GM18517 (cell line): Measurements from ENCODE around the gene CABP2.

Source experiments
- ATAC-seq: cut with Tn5 transposase; IDR thresholded peaks from one replicate; pipeline ENCODE4 v1.9.1; 2021; ENCODE audit warnings: mild to moderate bottlenecking, moderate library complexity; ENCODE audit not compliant: unreplicated experiment

Gene CABP2

DNA sequence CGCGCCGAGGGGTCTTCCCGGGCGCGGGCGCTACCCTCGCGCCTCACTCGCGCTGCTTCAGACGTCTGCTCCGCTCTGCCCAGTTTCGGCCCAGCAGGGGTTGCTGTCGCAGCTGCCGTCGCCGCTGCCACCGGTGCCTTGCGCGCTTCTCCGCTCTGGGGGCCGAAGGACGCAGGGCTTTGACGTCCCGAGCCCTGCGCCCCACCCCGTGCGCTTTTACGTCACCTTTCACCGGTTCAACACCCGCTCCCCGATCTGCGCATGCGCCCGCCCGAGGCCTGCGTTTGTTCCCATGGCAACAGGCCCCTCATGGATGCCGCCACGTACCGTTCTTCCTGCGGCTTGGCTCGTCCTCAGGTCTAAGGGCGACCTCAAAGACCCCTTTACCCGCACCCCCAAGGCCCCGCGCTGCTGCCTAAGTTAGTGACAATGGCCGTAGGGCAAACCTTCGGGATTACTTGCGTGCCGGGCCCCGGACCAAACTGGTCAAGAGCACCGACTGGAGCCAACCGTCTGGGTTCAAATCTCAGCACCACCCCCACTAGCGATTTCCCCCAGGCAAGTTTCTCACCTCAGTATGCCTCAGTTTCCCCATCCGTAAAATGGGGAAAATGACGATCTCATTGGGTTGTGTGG, 14.6 kb downstream of the CABP2 start:
- peak; percentile 44 for ATAC-seq

DNA sequence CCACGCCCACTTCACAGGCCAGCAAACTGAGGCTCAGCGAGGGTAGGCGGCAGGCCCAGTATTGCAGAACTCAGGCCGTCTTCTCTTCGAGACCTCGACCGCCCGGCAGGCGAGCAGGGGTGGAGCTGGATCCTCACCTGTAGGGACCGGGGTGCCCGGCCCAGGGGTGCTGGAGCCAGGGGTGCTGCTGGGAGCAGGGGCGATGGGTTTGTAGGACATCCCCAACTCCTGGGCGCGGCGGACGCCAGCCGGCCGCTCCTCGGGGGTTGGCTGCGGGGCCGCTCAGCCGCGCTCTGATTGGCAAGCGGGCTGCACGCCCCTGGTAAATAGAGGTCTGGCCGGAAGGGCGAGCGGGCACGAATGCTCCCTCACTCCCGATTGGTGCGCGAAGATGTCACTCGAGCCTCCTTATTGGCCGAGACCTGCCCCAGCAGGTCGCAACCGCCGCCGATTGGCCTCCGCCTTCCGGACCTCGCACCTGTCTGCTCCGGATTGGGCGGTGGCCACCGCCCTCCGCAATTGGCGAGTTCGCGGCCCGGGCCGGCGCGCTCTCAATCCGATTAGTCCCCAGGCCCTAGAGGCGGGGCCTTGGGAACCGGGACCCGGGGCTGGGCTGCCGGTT, 15.3 kb downstream of the CABP2 start, which contains the start of gene CDK2AP2:
TSS of gene CDK2AP2 (minus strand) at position 299 of the 622 bp plus-strand sequence. CDS start at position 219, 80 bp downstream.
- ATAC-seq = peak; percentile 73

DNA sequence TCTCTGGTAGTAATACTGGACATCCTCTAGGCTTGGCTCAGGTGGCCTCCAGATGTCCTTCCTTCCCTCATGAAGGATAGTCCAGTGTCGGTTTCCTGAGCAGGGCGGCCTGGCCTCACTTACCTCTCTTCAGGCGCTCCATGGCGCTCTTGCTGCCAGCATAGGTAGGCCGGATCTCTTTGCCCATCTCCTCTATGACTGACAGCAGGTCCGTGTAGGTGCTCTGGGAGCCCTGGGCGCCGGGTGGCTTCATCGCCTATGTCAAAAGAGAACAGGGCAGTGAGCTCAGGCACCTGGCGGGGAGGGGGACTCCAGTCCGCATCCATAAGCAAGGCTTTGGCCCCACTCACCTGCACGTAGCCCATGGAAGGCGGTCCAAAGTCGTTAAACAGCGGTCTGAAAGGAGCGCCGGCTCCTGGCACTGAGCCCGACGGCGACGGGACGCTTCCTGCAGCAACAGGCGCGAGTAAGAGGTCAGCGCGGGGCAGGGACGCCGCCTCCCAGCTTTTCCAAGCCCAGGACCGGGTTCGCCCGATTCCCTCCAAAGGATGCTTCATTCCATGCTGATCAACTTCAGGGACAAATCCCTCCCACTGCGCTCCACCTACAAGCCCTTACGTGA, 15.9 kb downstream of the CABP2 start:
- ATAC-seq = no peak

- ATAC-seq = no peak
Observed at GRCh38 chr11:67506426-67507051, 16.7 kb downstream of the CABP2 start.

- ATAC-seq = no peak
Observed at GRCh38 chr11:67505605-67506396, 17.4 kb downstream of the CABP2 start.

DNA sequence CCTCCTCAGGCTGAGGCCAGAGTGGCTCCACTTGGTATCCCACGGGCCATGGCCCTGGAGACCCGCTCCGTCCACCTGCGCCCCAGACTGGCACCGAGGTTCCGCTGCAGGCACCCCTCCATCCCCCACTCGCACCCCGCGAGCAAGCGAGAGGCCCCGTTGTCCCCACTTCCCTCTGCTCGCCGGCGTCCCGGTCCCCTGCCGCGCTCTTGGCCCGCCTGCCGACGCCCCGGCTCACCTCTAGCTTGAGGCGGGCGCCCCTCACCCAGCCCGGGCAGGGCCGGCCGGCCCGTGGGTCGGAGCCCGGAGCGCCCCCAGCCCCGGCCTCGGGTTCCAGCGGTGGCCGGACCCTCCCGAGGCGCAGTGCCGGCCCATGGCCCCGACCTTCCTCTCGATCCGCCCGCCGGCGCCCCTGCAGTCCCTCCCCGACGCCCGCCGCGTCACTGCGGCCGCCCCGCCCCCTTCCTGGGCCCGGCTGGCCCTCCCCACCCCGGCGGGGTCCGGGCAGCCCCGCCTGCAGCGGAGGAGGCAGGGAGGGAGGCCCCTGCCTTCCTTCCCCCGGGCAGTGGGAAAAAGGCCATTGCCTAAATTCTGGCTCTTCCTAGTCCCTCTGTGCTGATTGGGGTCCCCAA, 18.2 kb downstream of the CABP2 start, which contains the start of gene PITPNM1:
TSS of gene PITPNM1 (minus strand) at position 414 of the 632 bp plus-strand sequence. CDS start 1,183 bp downstream, outside the sequence.
- no peak for ATAC-seq

DNA sequence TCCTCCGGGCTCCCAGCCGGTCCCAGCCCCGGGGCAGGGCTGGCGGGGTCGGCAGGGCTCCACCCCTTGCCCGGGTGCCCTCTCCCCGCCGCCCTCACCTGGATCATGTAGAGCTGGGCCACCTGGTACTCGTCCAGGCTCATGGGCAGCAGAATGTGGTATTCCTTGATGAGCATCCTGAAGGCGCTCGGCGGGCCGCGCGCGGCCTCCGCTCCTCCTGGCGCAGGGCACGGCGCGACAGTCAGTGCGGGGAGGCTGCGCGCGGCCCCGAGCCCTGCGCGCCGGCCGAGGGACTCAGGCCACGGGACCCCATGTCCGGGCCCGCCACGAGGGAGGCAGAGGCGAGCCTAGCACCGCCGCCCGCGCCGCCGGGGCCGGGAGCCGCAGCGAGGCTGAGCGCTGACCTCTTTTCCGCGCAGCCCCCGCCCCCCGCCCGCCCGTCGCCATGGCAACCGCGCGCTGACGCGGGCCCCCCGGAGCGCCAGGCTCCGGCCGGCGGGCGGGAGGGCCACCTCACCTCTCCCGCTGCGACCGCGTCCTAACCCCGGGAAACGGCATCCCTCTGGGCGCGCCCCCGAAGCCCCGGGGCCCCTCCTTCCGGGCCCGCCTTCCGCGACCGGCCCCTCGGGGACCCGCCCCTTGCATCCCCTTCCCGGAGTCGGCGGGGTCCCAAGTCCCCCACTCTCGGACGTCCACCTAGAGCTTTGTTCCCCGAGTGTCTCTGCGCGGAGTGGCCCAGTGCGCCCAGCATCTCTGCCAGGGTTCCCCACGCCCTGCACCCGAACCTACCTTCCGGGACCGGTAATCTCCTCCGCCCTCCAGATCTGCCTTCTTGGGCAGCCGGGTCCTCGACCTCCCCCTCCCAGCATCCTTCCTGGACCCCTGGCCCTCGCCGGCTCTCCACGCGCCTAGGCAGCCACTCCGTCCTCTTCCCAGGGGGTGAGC, 19.0 kb downstream of the CABP2 start:
- ATAC-seq = no peak

- no peak for ATAC-seq
Observed at GRCh38 chr11:67503119-67504004, 19.9 kb downstream of the CABP2 start.

DNA sequence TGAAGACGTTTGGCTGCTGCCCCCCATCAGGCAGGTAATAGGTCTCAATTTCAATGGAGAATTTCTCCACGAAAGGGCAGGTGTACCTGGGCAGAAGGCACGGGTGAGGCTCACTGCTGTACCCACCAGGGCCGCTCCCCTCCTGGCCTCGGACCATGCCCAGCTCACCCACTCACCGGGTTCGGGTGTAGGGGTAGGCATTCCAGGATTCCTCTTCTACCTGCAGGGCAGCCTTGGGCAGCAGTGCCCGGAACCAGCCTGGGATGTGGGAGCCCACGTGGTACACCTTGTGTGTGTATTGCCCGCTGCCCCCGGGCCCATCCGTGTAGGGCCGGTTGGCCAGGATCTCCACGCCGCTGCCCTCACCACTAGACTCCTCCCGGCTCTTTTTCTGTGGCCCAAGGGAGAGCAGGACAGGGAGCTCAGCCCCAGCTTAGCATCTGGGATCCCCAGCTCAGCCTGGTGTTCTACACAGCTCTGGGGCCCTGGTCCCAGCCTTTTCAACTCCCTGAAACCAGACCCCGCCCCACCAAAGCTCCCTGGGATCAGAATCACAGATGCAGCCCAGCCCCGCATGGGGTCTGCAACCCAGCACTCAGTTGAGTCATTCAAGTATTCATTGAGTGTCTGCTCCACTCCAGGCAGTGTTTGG, 20.8 kb downstream of the CABP2 start:
- ATAC-seq = no peak

DNA sequence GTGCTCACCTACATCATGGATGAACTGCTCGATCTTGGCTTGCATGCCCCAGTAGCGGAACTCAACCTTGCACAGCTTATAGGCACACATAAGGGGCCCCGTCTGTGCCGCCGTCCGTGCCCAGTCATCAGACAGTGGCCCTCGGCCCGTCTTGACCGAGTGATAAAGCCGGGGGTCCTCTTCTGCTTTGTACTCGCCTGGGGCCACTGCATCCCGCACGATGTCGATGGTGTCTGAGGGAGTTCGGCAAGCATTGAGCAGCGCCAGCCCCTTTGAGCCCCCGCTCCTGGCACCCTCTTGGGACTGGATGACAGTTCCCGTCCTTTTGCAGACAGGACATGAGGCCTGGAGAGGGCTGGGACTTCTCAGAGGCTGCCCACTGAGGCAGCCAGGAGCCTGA, 21.4 kb downstream of the CABP2 start:
- ATAC-seq = no peak

DNA sequence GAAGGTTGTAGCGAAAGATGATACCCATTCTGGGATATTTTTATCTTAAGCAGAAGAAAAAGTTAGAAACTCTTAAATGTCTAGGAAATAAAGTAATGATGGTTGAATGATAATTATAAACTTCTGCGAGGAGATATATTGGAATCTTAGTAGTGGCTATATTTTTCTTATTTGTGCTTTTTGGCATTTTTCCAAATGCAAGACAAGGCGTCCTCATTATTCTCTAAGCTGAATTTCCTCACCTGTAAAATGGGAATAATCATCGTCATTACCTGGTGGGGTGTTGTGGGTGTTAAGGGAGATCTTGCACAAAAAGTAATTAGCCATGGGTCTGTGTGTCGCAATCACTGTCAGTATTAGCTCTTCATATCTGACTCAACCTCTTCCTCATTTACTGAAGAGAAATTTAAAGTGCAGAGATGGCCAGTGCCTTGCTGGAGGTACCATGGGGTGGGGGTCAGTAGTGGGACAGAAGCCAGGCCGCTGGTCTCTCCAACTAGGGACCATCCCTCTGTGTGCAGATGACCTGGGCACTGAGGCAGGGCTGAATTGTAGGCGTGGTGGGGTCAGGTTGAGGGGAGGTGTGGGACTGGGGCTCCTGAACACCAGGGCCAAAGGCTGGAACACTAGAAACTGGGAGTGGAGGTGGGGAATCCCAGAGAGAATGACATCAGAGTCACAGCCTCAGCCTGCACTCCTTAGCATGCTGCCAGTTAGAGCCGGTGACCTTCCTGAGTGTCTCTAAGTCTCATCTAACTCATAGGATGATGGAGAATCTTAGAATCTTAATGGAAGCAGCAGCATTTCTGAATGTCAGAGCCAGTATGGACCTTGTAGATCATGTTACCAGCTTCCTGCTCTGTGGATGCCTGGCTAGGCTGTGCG, 22.2 kb downstream of the CABP2 start:
- no peak for ATAC-seq

- ATAC-seq = no peak
Observed at GRCh38 chr11:67500484-67500821, 22.8 kb downstream of the CABP2 start.

DNA sequence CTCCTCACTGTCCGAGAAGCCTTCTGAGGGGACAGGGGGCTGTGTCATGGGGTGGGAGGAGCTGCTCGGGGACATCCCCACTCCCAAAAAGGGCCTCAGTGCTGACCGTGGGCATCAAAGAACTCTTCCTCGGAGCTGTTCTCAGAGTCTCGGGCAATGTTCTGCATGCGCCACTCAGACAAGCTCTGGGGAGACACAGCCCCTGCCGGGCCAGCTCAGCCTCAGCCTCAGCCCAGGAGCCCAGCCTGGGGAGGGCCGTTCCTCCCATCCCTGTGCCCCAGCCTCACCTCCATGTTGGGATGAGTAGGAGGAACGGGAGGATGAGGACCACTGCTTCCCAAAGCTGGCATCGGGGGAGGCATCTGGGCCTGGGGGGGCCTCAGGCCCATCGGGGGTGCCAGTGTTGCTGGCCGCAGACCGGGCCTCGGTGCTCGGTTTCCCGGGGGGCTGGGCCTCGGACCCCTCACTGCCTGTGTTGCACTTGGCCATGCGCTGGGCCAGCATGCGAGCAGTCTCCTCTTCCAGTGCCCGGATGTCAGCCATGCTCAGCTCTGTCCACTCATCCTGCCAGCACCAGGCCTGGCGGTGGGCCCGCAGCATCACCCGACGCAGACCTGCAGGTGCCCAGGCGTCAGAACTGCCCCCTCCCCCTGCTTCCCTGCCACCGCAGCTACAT, 23.3 kb downstream of the CABP2 start:
- no peak for ATAC-seq

DNA sequence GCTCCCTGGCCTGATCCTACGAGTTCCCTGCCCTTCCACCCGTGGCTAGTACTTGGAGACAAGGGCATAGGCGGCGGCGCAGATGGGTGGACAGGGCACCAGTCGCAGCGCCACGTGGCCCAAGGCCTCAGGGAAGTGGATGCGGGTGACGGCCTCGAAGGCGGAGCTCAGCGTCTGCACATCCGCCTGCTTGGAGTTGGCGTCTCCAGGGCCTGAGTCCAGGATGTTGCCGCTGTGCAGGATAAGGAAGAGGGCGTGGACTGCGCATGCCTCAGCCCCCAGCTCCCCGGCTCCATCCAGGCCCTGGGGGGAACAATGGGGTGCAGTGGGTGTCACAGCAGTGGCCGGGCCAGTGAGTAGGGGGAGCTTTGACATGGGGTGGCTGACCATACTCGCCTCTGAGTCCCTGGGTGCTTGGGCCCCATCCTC, 24.7 kb downstream of the CABP2 start:
- no peak for ATAC-seq

GRCh38 chr11:67497656-67498291, 25.5 kb downstream of the CABP2 start:
- ATAC-seq = no peak

DNA sequence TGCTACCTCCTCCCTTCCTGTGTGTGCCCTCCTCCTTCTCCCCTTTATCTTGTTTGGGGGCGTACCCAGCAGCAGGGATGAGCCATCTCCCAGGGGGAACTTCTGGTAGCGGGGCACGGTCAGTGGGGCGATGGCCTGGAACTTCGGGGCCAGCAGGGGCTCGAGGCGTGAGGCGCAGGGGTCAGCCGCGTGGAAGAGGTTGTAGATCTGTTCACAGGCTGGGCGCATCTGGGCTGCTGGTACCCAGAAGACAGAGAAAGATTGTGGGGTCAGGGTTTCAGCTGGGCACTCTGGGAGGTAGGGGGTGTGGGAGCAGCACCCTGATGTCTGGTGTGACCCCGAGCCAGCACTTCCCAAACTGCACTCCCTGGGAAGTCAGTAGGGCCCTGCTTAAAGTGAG, 27.1 kb downstream of the CABP2 start:
- no peak for ATAC-seq
